A673 (cell line): Measurements from ENCODE around the gene RNASEH2A. TPM values are rescaled to one million over a fixed set of nuclear protein-coding genes. Genes with fewer than 3 reads are reported as not detected.

Source experiments
- BruUV-seq: library from RNA; stranded (reverse); fragments of 400-500 nt; replicated peaks from 2 replicates; lab custom pipeline; 2021; lab: Mats Ljungman, UMichigan
- CTCF ChIA-PET: fragments of 300-600 bp; sonication (Branson Sonifier 250); formaldehyde crosslinking; loops from one replicate; lab custom pipeline; 2022; ENCODE audit warnings: antibody characterized with exemption; lab: Charles Lee
- POLR2A ChIA-PET: fragments of 300-600 bp; sonication (Branson Sonifier 250); formaldehyde crosslinking; loops from one replicate; lab custom pipeline; 2022; ENCODE audit warnings: antibody characterized with exemption; ENCODE audit not compliant: low non-redundant PET; lab: Charles Lee
- DNase-seq: peaks from one replicate; pipeline ENCODE4 v3.0.0-alpha.2; 2015; ENCODE audit warnings: low spot score
- H3K27ac ChIP-seq: fragments of 200-600 bp; sonication (generic); 2 replicates; pipeline ENCODE4 v1.5.1; 2016; ENCODE audit warnings: mixed run types, low read depth, mild to moderate bottlenecking, mixed read lengths, antibody characterized with exemption, low read length; ENCODE audit not compliant: poor library complexity, severe bottlenecking
- H3K27me3 ChIP-seq: fragments of 200-600 bp; sonication (generic); replicated peaks from 2 replicates; pipeline ENCODE4 v1.6.1; 2017; ENCODE audit warnings: mixed run types, low read depth, mild to moderate bottlenecking, mixed read lengths, antibody characterized with exemption, low read length; ENCODE audit not compliant: insufficient read depth, poor library complexity
- H3K36me3 ChIP-seq: fragments of 200-600 bp; sonication (generic); 2 replicates; pipeline ENCODE4 v1.6.1; 2016; ENCODE audit warnings: mixed run types, mild to moderate bottlenecking, mixed read lengths, antibody characterized with exemption, low read length; ENCODE audit not compliant: insufficient read depth, poor library complexity, severe bottlenecking
- H3K4me1 ChIP-seq: fragments of 200-600 bp; sonication (generic); 2 replicates; pipeline ENCODE4 v1.6.1; 2017; ENCODE audit warnings: mixed run types, mild to moderate bottlenecking, mixed read lengths, antibody characterized with exemption, low read length; ENCODE audit not compliant: insufficient read depth, poor library complexity, severe bottlenecking
- H3K4me3 ChIP-seq: fragments of 200-600 bp; sonication (generic); 2 replicates; pipeline ENCODE4 v1.5.1; 2016; ENCODE audit warnings: low read depth, mixed run types, mild to moderate bottlenecking, mixed read lengths, low read length; ENCODE audit not compliant: poor library complexity, severe bottlenecking
- H3K9me3 ChIP-seq: fragments of 200-600 bp; sonication (generic); 2 replicates; pipeline ENCODE4 v1.6.1; 2016; ENCODE audit warnings: mixed run types, low read depth, mild to moderate bottlenecking, mixed read lengths, antibody characterized with exemption, low read length; ENCODE audit not compliant: poor library complexity, severe bottlenecking
- CTCF ChIP-seq: fragments of 300-800, 200-600 bp; sonication (generic); conservative IDR thresholded peaks from 2 replicates; pipeline ENCODE4 v1.5.1; 2017; ENCODE audit warnings: low read depth, mild to moderate bottlenecking, antibody characterized with exemption, low read length, moderate library complexity, mixed read lengths
- EZH2 ChIP-seq: fragments of 200-600 bp; sonication (generic); IDR thresholded peaks from 2 replicates; pipeline ENCODE4 v1.6.1; 2017; ENCODE audit warnings: borderline replicate concordance, low read depth, mild to moderate bottlenecking, mixed read lengths, antibody characterized with exemption, low read length; ENCODE audit not compliant: poor library complexity, severe bottlenecking
- intact Hi-C: fragments of 100-400 bp; cut with micrococcal nuclease; formaldehyde crosslinking; loops from one replicate; pipeline ENCODE4 v1.10.0; 2022; ENCODE audit not compliant: unreplicated experiment
- total RNA-seq: library from RNA; stranded (reverse); gene quantifications from 2 replicates; pipeline ENCODE4 v1.2.3, GENCODE V29; 2021

Gene RNASEH2A
- total RNA-seq, 1 experiment from 2014 or later, result 99.7 TPM

GRCh38 chr19:12783849-12784393, 22.5 kb upstream of the RNASEH2A start:
- POLR2A ChIA-PET, result no interaction called here
- intact Hi-C loops, result no loop called here
- no TSS peak for BruUV-seq
- no peaks in the 10 kb centered on the region for H3K27me3 ChIP-seq
- peaks cover 51% of the 10 kb centered on the region for H3K4me1 ChIP-seq
- DNase-seq, result no peak
- H3K27ac ChIP-seq, result peak overlapping the region; percentile 96
- no peaks in the 10 kb centered on the region for H3K9me3 ChIP-seq
- no peaks in the 10 kb centered on the region for H3K36me3 ChIP-seq
- no peak overlapping the region for H3K4me3 ChIP-seq
- TF ChIP-seq EZH2 (no peak), CTCF (no peak)
- CTCF ChIA-PET, result no interaction called here

- no peak for DNase-seq
- BruUV-seq, result no TSS peak
- ChIA-PET POLR2A (no interaction called here), CTCF (no interaction called here)
- H3K27ac ChIP-seq, result peak overlapping the region; percentile 96
- peaks cover 51% of the 10 kb centered on the region for H3K4me1 ChIP-seq
- TF ChIP-seq CTCF (no peak), EZH2 (no peak)
- H3K36me3 ChIP-seq, result no peaks in the 10 kb centered on the region
- no peak overlapping the region for H3K4me3 ChIP-seq
- no peaks in the 10 kb centered on the region for H3K9me3 ChIP-seq
- intact Hi-C loops, result no loop called here
- H3K27me3 ChIP-seq, result no peaks in the 10 kb centered on the region
Observed at GRCh38 chr19:12784394-12784870, 22.0 kb upstream of the RNASEH2A start.

GRCh38 chr19:12784871-12785430, 21.4 kb upstream of the RNASEH2A start:
- BruUV-seq, result no TSS peak
- intact Hi-C loops, result no loop called here
- H3K36me3 ChIP-seq, result no peaks in the 10 kb centered on the region
- H3K27ac ChIP-seq, result peak overlapping the region; percentile 96
- TF ChIP-seq EZH2, result no peak
- TF ChIP-seq CTCF, result no peak
- no peak for DNase-seq
- ChIA-PET POLR2A (no interaction called here), CTCF (no interaction called here)
- no peaks in the 10 kb centered on the region for H3K27me3 ChIP-seq
- no peaks in the 10 kb centered on the region for H3K9me3 ChIP-seq
- no peak overlapping the region for H3K4me3 ChIP-seq
- peaks cover 49% of the 10 kb centered on the region for H3K4me1 ChIP-seq
